NCI-H748 (cell line): ENCODE measurements around the gene MAPKAP1.
A peak's percentile ranks its signal among the peaks of the same experiment; 100 is the strongest.

Source experiments
- DNase-seq: peaks from one replicate; lab custom pipeline; 2025; ENCODE audit not compliant: unreplicated experiment; lab: John Stamatoyannopoulos, UW

The MAPKAP1 gene

DNA sequence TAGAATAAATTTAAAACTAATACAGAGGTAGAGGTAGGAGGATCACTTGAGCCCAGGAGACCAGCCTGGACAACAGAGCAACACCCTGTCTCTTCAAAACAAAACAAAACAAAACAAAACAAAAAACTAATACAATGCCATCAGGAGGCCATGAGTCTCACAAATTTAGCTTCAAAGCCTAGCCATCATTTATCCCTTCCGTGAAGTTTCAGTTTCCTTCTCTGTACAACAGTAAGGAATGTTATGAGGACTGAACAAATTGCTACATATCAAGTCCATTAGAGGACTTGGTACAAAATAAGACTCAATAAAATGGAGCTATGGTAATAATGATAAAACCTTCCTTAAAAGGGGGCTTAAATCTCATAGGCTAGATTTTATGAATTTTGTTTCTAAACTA lies 60.8 kb downstream of the MAPKAP1 start:
- no peak for DNase-seq

DNA sequence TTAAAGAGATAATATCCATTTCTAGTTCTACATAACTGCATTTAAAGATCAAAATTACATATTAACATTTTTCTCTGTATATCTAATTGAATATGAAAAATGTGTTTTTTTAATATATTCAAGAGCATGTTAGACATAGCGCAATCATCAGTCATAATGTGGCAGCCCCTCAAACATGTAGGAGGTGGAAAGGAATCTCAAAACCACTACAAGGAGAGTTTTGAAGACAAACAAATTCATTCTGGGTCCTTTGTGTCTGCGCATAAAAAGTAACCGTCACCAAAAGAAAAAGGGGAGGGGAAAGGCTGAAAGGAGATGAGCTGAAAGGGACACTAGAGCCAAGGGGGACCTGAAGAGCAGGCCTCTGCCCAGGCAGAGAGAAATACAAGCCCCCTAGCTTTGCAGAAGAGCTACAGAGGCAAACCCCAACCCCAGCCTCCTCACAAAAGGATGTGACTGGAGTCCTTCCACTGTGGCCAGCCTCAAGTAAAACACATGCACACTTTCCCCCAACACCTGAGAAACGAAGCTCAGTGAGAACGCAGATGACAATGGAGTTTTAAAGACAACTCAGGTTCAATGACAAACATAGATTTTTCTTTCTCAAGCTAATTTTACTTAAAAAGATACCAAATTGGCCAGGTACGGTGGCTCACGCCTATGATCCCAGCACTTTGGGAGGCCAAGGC lies 62.0 kb downstream of the MAPKAP1 start:
- no peak for DNase-seq

DNA sequence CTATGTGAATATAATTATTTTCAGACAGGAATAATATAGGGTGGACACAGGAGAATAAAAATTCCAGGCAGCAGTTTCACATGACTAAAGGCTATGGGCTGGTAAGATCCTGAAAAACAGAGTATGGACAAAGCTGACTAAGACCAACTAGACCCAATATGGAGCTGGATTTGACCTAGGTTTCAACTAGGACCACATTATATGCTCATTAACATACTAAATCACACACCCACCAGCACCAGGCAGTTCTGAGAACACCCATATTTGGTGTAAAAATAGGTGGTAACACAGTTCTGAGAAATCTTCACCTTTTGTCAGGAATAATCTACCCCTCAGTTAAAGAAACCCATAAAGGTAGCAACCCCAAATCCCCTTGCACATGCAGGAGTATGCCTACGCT lies 64.7 kb downstream of the MAPKAP1 start:
- no peak for DNase-seq

DNA sequence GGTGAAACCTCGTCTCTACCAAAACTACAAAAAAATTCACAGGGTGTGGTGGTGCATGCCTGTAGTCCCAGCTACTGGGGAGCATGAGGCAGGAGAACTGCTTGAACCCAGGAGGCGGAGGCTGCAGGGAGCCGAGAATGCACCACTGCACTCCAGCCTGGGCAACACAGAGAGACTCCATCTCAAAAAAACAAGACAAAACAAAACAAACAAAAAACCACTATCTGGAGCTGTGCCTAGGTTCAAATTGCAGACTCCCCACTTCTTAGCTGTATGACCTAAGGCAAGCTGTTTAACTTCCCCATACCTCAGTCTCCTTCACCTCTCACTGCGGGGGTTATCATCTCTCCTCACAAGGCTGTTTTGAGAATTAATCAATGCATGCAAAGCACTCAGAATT lies 68.0 kb downstream of the MAPKAP1 start:
- DNase-seq, result no peak

DNA sequence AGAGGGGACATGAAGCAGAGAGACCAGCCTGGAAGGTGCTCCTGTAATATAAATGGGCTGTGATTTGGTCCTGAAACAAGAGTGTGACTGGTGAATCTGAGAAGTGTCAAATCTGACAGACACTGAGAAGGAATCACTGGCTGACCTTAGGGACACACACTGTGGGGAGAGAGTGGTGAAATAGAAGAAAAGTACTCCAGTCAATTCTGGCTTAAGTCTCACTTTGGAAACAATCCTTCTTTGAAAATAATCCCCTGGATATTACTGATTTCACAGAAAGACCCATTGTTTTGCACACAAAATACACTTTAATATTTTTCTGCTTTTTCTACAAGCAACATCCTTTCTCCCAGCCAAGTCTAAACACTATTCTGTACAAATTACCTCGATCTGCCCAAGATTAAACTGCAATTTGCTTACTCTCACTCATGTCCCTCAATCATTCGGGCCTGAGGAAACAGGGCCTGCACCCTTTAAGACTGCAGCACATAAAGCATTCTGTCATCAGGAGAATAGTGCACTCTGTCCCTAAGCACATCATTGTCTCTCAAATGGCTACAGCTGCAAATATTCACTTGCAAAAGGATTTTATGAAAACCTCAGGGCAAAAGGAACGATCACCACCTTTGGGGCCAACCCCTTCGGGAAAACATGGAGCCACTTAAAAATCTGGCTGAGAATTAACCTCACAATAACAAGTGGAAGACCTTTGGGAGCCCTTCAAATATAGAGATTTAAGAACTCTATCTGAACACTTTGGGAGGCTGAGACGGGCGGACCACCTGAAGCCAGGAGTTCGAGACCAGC lies 68.6 kb downstream of the MAPKAP1 start:
- DNase-seq, result no peak

DNA sequence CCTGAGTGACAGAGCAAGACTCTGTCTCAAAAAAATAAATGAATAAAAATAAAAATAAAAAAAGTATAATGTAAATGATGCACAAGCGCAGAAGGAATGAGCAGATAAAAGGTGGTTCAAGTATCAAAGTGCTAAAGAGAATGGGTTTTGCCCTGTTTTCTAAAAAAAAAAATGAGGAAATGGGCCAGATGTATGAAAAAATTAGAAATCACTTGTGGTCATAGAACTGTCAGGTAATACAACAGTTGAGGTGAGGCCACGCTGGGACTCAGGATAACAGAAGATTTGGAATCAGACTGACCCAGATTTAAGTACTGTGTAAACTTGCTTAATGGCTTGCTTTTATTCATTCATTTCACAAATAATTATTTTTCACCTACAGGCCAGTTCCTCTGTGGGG lies 69.8 kb downstream of the MAPKAP1 start:
- no peak for DNase-seq

DNA sequence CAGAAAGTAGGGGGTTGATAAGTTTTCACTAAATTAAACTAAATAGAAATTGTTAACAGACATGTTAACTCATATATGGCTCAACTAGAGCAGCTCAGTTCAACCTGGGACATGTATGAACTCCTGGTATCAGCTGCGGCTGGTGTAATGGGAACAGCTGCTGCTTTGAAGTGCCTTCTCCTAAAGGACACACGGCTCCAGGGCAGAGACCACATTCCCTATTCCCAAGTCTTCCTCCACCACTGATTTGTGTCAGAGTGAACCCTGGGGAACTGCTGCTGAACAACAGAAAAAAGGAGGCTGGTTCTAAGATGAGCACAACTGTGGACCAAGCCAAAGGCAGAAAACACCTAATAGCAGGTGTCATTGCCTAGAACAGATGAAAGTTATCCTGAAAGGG lies 71.1 kb downstream of the MAPKAP1 start:
- DNase-seq, result peak; percentile 12

DNA sequence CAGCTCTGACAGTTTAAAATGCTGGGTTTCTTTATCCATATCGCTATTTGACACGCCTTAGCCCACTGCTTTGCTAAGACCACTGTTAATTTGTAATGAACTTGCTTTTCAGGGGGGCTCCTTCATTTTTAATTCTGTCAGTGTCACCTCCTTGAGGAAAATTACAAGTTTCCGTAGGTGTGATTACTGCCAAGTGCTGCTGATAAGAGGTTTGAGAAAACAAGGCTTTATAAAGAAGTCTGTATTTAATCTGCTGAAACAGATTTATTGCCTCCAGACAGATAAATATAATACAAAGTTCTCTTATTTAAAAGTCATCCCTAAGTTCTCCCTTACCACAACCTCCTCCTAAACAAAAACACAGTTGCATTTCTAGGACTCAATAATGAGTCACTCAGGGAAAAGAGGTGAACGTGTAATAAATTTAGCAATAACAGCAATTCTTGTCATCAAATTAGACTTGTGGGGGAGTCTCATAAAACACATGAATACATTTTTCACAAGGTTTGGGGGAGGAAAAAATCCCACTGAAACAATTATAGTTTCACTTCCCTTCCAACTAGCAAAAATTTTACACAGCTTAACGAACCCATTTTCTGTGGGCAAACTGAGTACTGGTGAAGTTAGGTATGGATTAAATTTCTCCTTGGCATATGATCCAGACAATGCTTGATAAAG lies 72.8 kb downstream of the MAPKAP1 start:
- no peak for DNase-seq

DNA sequence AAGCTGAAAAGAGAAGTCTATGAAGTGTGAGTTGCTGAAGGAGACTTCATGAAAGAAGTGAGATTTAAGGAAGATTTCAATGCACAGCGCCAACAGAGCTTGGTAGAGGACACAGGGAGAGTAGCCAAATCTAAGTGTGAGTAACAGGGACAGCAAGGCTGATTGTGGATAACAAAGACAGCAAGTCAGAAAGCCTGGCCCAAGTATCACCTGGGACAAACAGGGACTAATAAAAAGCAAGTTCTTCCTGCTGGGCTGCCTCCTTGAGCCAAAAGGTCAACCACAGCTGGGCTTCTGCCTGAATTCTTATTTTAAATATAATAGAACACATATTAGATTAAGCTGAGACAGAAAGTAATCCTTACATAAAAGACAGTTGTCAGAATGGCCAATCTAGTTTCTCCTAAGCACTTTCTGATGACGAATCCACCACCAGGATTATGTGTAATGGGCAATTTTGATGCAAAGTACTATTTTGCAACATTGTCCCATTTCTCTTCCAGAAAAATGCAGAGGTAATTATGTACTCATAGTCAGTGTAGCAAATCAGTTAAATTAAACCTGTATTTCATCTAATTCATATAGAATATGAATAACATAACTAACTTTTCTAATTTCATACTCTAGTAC lies 73.8 kb downstream of the MAPKAP1 start:
- no peak for DNase-seq

DNA sequence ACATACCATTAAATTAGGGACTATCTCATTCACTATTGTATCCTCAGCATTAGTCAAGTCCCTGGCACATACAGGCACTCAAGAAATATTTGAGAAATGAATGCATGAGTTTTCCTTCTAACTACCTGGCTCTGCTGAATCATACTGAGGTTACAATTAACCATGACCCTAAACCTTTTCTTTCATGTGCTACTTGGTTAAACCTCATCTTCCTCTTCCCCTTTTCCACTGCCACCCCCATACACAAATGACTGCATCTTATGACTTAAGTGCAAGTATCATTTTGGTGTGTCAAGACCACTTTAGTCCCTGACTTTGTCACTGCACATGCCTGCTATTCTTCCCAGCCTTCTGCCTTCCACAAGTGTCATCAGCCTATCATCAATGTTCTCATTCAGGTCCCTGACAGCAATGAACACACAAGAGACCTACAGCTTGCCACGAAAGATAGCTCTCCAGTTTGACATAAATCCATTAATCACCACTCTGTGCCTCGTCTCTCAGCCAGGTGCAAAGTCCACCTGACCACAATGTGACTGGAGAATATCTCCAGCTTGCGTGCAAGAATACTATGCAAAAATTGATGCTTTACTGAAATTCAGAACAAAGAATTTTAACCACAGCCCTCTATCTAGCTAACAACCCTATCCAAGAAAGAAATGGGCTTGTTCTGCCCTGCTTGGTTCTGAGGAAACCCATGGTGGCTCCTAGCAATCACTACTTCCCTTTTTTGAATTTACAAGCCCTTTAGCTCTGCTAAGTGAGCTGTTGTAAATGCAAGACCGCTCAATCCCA lies 74.5 kb downstream of the MAPKAP1 start:
- no peak for DNase-seq

DNA sequence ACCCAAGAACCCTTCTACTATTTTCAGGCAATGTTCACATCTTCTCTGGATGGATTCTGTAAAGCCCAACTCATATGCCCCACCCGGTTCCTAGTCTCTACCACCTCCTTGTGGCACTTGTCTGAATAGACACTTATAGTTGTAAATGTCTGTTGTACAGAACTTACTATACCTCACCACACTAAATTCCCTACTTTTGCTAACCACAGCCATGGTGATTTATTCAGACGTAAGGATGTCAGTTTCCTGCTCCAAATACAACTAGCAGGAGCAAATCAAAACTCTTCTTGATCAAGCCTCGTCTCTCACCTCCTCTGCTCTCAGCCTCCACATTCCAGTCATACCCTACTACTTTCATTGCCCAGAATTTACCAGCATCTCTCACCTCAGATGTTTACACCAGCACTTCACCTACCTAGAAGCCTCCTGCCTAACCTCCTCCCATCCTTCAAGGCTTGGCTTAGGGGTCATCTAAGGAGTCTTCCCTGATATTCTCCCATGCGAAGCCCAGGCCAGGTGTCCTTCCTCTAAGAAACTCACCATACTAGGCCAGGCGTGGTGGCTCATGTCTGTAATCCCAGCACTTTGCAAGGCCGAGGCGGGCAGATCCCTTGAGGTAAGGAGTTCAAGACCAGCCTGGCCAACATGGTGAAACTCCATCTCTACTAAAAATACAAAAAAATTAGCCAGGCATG lies 75.5 kb downstream of the MAPKAP1 start:
- peak; percentile 62 for DNase-seq

DNA sequence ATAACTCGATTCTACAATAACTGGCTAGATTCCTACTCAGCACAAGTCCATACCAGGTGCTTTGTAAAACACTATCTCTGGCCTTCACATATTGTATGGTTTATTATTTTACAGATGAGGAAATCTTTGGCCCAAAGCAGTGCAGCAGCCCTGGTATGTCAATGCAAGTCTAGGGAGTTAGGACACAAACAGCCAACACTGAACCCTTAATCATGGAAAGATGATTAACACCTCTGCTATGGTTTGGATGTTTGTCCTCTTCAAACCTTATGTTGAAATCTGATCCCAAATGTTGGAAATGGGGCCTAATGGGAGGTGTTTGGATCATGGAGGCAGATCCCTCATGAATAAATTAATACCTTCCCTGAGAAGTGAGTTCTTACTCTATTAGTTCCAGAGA lies 76.6 kb downstream of the MAPKAP1 start:
- DNase-seq, result no peak

DNA sequence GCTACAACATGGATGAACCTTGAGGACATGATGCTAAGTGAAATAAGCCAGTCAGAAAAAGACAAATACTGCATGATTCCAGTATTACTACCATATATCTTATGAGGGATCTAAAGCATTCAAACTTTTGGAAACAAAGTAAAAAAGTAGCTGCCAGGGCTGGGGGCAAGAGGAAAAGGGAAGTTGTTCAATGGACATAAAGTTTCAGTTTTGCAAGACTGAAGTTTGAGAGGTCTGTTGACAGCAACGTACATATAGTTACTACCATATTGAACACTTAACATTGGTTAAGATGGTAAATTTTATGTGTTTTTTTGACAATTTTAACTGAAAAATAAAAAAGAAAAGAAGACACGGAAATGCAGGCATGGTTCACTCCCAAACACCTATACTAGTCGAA lies 77.6 kb downstream of the MAPKAP1 start:
- DNase-seq, result no peak

DNA sequence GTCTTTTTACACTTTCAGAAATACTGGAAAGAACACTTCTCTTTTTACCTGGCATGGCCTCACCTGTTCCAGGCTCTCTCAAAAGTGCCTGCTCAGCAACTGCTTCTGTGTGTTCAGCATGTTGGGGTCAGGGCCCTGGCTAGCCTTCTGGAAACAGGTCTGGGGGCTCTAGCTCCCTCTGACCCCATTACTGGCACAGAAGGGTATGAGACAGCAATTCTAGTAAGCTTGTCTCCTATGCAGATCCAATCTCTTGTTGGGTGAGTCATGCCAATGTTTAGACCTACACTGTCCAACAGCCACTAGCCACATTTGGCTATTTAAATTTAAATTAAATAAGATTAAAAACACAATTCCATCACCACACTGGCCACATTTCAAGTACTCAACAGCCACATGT lies 80.8 kb downstream of the MAPKAP1 start:
- no peak for DNase-seq

DNA sequence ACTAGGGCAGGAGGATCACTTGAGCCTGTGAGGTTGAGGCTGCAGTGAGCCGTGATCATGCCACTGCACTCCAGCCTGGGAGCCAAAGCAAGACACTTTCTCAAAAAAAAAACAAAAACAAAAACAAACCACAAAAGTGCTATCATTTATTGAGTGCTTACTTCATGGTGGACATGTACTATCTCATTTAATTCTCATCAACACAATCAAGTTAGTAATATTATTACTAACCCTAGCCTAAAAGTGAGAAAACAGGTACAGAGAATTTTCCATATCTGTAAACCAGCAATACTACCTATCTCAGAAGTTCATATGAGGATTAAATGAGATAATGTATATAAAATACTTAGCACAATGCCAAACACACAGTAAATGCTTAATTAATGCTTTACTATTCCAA lies 85.8 kb downstream of the MAPKAP1 start:
- DNase-seq, result no peak

DNA sequence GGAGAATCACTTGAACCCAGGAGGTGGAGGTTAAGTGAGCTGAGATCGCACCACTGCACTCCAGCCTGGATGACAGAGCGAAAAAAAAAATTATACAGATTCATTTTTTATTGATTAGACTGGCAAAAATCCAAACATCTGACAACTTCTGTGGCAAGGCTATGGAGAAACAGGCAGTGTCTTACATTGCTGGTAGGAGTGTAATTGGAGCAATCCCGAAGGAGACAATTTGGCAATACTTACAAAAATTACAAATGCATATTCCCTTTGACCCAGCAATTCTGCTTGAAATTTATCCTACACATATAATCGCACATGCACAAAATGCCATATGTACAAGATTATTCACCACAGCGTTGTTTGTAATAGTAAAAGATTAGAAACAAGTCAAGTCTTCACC lies 86.8 kb downstream of the MAPKAP1 start:
- no peak for DNase-seq

DNA sequence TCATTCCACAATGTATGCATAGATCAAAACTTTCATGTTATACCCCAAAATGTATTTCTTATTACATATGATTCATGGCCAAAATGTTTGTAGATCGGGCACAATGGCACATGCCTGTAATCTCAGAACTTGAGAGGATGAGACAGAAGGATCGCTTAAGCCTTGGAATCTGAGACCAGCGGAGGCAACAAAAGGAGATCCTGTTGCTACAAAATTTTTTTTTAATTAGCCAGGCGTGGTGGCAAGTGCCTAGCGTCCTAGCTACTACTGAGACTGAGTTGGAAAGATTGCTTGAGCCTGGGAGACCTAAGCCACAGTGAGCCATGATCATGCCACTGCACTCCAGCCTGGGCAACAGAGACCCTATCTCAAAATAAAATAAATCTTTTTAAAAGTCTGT lies 89.9 kb downstream of the MAPKAP1 start:
- DNase-seq, result no peak

DNA sequence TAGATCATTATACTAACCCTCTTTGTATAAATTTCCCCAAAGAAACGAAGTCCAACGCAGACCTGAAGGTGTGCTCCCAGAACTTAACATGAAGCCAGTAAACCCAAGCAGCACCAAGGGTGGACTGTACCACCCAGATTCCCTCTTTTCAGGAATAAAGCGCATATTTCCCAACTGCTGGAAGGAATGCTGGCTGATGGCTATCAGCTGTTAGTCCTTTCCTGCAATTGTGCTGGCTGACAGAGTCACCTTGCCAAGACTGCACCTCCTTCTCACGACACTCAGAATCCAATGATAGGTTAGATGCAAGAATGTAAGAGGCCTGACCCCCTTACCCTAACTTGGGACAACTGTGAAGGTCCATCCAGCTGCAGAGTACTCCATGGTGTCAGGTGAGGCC lies 93.9 kb downstream of the MAPKAP1 start:
- DNase-seq, result no peak

DNA sequence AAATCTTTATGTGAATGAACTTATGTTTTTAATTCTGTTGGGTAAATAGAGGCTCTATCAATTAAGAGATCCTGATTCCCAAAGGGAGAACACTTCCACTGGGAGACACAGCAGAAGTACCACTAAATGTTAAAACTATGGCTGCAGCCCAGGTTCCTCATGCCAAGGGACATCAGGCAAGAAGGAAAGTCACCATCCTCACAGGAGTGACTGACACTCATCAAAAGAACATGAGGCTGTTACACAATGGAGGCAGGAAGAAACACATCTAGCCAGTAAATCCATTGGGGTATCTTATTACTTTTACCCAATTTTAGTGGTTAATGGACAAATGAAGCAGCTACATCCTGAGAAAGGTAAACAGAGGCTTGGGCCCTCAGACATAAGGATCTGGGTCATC lies 94.4 kb downstream of the MAPKAP1 start:
- DNase-seq, result no peak

DNA sequence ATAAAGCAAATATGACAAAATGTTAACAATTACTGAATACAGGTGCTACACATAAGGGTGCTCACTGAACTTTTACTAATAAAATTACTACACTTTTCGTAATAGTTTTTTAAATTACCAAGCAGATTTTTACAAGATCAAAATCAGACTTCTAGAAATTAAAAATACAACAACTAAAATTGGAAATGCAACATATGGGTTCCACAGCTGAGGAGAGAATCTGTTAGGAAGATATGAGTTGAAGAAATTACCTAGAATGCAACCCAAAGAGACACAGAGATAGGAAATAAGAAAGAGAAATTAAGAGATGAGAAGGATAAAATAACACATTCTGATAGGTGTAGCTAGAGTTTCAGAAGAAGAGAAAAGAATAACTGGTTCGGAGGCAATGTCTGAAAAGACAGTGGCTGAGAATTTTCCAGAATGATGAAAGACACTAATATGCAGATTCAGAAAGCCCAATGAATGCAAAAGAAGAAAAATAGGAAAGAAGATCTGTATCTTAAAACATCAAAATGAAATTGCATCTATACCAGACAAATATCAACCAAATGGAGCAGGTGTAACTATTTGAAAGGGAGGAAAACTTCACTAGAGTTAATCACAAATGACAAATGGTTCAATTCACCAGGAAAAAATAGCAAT lies 95.8 kb downstream of the MAPKAP1 start:
- DNase-seq, result no peak
